Keratinocyte (primary cell): Measurements from ENCODE around the gene UGT1A6. TPM values are rescaled to one million over a fixed set of nuclear protein-coding genes. Genes with fewer than 3 reads are reported as not detected.
"Not testable (repeated sequence)": the region's sequence is repeated elsewhere in the genome, so short reads cannot be mapped to it uniquely, and the experiment has no call there.

Source experiments
- DNase-seq: peaks from one replicate; pipeline ENCODE4 v3.0.0-alpha.2; 2011; ENCODE audit warnings: low read depth, missing footprints, low spot score
- FAIRE-seq: peaks from 2 replicates; lab custom pipeline; 2011; peaks lifted over from hg19 to GRCh38; lab: Jason Lieb, UNC
- H2AFZ ChIP-seq: 2 replicates; pipeline ENCODE4 v1.6.0; 2012; ENCODE audit warnings: low read length, control low read depth, inconsistent platforms; ENCODE audit not compliant: control insufficient read depth
- H3K27ac ChIP-seq: 2 replicates; pipeline ENCODE4 v1.5.1; 2011; ENCODE audit warnings: low read length; ENCODE audit not compliant: control insufficient read depth, insufficient read depth
- H3K27me3 ChIP-seq: 3 replicates; pipeline ENCODE4 v1.6.0; 2011; ENCODE audit warnings: low read length; ENCODE audit not compliant: control insufficient read depth, insufficient read depth; ENCODE audit errors: extremely low read depth
- H3K36me3 ChIP-seq, 2 experiments: 2 replicates in 1 of 2; 3 replicates in 1 of 2; pipeline ENCODE4 v1.5.1; 2011; ENCODE audit warnings: low read length in 2 of 2, mild to moderate bottlenecking in 1 of 2; ENCODE audit not compliant: control insufficient read depth in 2 of 2, insufficient read depth in 2 of 2; ENCODE audit errors: extremely low read depth in 1 of 2
- H3K4me1 ChIP-seq: 3 replicates; pipeline ENCODE4 v1.5.1; 2011; ENCODE audit warnings: low read length; ENCODE audit not compliant: control insufficient read depth, insufficient read depth; ENCODE audit errors: extremely low read depth
- H3K4me2 ChIP-seq: 3 replicates; pipeline ENCODE4 v1.6.0; 2011; ENCODE audit warnings: low read depth, low read length; ENCODE audit not compliant: control insufficient read depth, insufficient read depth; ENCODE audit errors: extremely low read depth
- H3K4me3 ChIP-seq, 3 experiments: fragments of 200-600 bp in 1 of 3; sonication (generic) in 1 of 3; 2 replicates in 2 of 3; 3 replicates in 1 of 3; pipeline ENCODE4 v1.5.1; 2011 to 2016; ENCODE audit warnings: low read length in 3 of 3, mild to moderate bottlenecking in 3 of 3, control low read depth in 2 of 3, inconsistent platforms in 1 of 3, low read depth in 1 of 3, mixed read lengths in 1 of 3, mixed run types in 1 of 3, moderate library complexity in 1 of 3; ENCODE audit not compliant: control insufficient read depth in 2 of 3, insufficient read depth in 2 of 3; ENCODE audit errors: extremely low read depth in 1 of 3
- H3K79me2 ChIP-seq: 2 replicates; pipeline ENCODE4 v1.6.0; 2012; ENCODE audit warnings: low read length; ENCODE audit not compliant: control insufficient read depth, insufficient read depth
- H3K9ac ChIP-seq: 3 replicates; pipeline ENCODE4 v1.6.0; 2011; ENCODE audit warnings: low read length; ENCODE audit not compliant: control insufficient read depth, insufficient read depth; ENCODE audit errors: extremely low read depth
- H3K9me1 ChIP-seq: 3 replicates; pipeline ENCODE4 v1.6.0; 2011; ENCODE audit warnings: low read length; ENCODE audit not compliant: control insufficient read depth, insufficient read depth; ENCODE audit errors: extremely low read depth
- H3K9me3 ChIP-seq: 2 replicates; pipeline ENCODE4 v1.5.1; 2012; ENCODE audit warnings: low read depth, low read length; ENCODE audit not compliant: control insufficient read depth
- H4K20me1 ChIP-seq: 3 replicates; pipeline ENCODE4 v1.6.0; 2011; ENCODE audit warnings: low read length; ENCODE audit not compliant: control insufficient read depth, insufficient read depth; ENCODE audit errors: extremely low read depth
- EZH2 ChIP-seq: IDR thresholded peaks from one replicate; pipeline ENCODE4 v1.6.1; 2012; ENCODE audit warnings: inconsistent platforms, mild to moderate bottlenecking, low read length, moderate library complexity
- dilution Hi-C: fragments of 300-500 bp; cut with MboI; formaldehyde crosslinking; loops from one replicate; pipeline ENCODE4 v1.7.0; 2020; ENCODE audit warnings: low sequenced_read_pairs; ENCODE audit not compliant: extremely low pct_ligation_motif_present
- polyA plus RNA-seq, 5 experiments: library from polyadenylated mRNA; depleted of rRNA in 3 of 5; stranded (reverse) in 3 of 5; stranded (forward) in 1 of 5; unstranded in 1 of 5; fragments of >200 nt; gene quantifications; 1 replicate in 1 of 5; 2 replicates in 3 of 5; 3 replicates in 1 of 5; pipeline versions ENCODE4 v1.2.1 to v1.2.3, GENCODE V29; 2011 to 2012; ENCODE audit warnings: missing spikeins in 2 of 5, low read depth in 1 of 5, low replicate concordance in 1 of 5
- TF ChIP-seq, protein P1 (sequence below), 3 experiments: IDR thresholded peaks in 1 of 3; conservative IDR thresholded peaks in 1 of 3; optimal IDR thresholded peaks in 1 of 3; 2 replicates in 2 of 3; 3 replicates in 1 of 3; pipeline versions ENCODE3 to v1.5.1; 2011; ENCODE audit warnings: low read length in 3 of 3, mild to moderate bottlenecking in 3 of 3, moderate library complexity in 2 of 3, control low read depth in 1 of 3, inconsistent platforms in 1 of 3; ENCODE audit not compliant: insufficient read depth in 2 of 3; ENCODE audit errors: extremely low read depth in 1 of 3

Gene UGT1A6
- polyA plus RNA-seq, 1 donor (not counting 4 experiments of a cell fraction or from before 2014, with no cell fraction given) = 133 TPM

DNA sequence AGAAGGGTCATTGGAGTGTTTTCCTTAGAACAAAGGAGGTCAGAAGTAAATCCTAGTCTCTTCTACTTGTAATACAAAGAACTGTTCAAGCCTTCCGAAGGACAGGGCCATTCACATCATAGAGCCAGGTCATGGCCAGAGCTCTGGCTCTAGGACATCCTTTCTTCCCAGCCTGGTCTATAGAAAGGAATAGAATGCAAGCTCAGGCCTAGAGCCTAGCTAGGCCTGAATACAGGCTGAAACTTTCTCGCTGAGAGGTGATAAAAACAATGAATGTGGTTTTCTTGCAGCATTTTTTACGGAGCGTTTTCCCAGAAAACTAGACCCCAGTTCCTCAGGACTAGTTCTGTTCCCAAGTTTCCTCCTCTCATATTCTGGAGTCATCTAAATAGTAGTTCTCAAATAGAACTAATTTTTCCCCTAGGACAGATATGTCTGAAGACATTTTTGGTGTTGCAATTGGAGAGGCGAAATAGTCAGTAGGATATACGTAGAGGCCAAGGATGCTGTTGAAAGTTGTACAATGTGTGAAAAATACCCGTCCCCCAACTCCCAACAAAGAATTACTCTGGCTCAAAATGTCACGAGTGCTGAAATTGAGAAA lies 6.8 kb downstream of the UGT1A6 start:
- H3K9me1 ChIP-seq = no peaks in the 10 kb centered on the region
- H3K4me2 ChIP-seq = peak overlapping the region; percentile 57
- no peaks in the 10 kb centered on the region for H4K20me1 ChIP-seq
- dilution Hi-C loops = no loop called here
- H3K9me3 ChIP-seq = no peaks in the 10 kb centered on the region
- H3K79me2 ChIP-seq = peaks cover 66% of the 10 kb centered on the region
- no peak for DNase-seq
- H3K27me3 ChIP-seq = no peaks in the 10 kb centered on the region
- no peak overlapping the region for H2AFZ ChIP-seq
- TF ChIP-seq, protein P1, sequence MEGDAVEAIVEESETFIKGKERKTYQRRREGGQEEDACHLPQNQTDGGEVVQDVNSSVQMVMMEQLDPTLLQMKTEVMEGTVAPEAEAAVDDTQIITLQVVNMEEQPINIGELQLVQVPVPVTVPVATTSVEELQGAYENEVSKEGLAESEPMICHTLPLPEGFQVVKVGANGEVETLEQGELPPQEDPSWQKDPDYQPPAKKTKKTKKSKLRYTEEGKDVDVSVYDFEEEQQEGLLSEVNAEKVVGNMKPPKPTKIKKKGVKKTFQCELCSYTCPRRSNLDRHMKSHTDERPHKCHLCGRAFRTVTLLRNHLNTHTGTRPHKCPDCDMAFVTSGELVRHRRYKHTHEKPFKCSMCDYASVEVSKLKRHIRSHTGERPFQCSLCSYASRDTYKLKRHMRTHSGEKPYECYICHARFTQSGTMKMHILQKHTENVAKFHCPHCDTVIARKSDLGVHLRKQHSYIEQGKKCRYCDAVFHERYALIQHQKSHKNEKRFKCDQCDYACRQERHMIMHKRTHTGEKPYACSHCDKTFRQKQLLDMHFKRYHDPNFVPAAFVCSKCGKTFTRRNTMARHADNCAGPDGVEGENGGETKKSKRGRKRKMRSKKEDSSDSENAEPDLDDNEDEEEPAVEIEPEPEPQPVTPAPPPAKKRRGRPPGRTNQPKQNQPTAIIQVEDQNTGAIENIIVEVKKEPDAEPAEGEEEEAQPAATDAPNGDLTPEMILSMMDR (optimal IDR thresholded peaks at IDR 0.05 in 1 of 3, IDR thresholded peaks at IDR 0.05 in 1 of 3, conservative IDR thresholded peaks at IDR 0.05 in 1 of 3; ENCODE audit: extremely low read depth in 1 of 3, insufficient read depth in 2 of 3, low read length in 3 of 3) = no peak
- TF ChIP-seq EZH2 = no peak
- H3K4me1 ChIP-seq = peaks cover 22% of the 10 kb centered on the region
- peak overlapping the region; percentile 63 for H3K9ac ChIP-seq
- H3K27ac ChIP-seq = peak overlapping the region; percentile 80
- FAIRE-seq = no peak
- no peak overlapping the region for H3K4me3 ChIP-seq
- peaks cover 0 to 8% of the 10 kb centered on the region in 2 experiments for H3K36me3 ChIP-seq

DNA sequence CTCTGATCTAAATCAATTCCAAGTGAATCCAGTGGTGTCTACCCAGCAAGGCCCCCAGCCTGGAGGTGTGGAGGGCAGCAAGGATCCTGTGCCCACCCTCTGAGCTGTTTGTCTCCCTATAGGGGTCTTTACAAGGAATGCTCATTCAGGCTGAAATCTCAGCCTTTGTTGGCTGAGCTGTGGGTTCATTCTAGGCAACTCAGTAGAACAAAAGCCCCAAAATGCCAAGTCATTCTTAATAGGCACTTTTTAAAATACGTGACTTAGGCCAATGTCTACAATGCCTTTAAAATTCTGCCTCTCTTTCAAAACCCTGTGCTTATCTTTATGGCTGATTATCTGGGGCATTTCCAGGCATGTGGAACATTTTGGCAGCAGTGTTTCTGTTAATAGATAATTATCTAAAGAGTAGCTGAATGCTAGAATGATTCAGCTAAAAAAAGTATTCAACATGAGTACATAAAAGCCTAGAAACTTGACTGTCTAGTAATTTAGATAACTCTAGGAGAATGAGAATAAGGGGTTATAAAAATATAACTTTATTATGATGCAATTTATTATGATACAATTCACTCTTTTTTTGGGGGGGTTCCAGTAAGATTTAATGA lies 7.4 kb downstream of the UGT1A6 start:
- no peak for DNase-seq
- TF ChIP-seq, protein P1 (optimal IDR thresholded peaks at IDR 0.05 in 1 of 3, IDR thresholded peaks at IDR 0.05 in 1 of 3, conservative IDR thresholded peaks at IDR 0.05 in 1 of 3; ENCODE audit: extremely low read depth in 1 of 3, insufficient read depth in 2 of 3, low read length in 3 of 3) = no peak
- no peak for TF ChIP-seq EZH2
- Histone ChIP-seq H3K4me1 (peaks cover 17% of the 10 kb centered on the region), H3K27me3 (no peaks in the 10 kb centered on the region), H3K36me3 (peaks cover 0 to 8% of the 10 kb centered on the region in 2 experiments), H3K4me2 (peak overlapping the region; percentile 57), H3K27ac (peak overlapping the region; percentile 80), H4K20me1 (no peaks in the 10 kb centered on the region), H2AFZ (no peak overlapping the region), H3K9me1 (no peaks in the 10 kb centered on the region), H3K4me3 (no peak overlapping the region), H3K79me2 (peaks cover 62% of the 10 kb centered on the region), H3K9ac (peak overlapping the region; percentile 63), H3K9me3 (no peaks in the 10 kb centered on the region)
- dilution Hi-C loops = no loop called here
- FAIRE-seq = peak; percentile 41

DNA sequence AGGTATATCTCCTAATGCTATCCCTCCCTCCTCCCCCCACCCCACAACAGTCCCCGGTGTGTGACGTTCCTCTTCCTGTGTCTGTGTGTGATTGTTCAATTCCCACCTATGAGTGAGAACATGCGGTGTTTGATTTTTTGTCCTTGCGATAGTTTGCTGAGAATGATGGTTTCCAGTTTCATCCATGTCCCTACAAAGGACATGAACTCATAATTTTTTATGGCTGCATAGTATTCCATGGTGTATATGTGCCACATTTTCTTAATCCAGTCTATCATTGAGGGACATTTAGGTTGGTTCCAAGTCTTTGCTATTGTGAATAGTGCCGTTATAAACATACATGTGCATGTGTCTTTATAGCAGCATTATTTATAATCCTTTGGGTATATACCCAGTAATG lies 8.2 kb downstream of the UGT1A6 start:
- H3K27me3 ChIP-seq, H4K20me1 ChIP-seq, H3K9me1 ChIP-seq, dilution Hi-C loops, H3K4me3 ChIP-seq, H3K9ac ChIP-seq, FAIRE-seq, H2AFZ ChIP-seq, H3K9me3 ChIP-seq, H3K36me3 ChIP-seq, H3K4me2 ChIP-seq, H3K27ac ChIP-seq, DNase-seq: not testable (repeated sequence)
- peaks cover 22% of the 10 kb centered on the region for H3K4me1 ChIP-seq
- H3K79me2 ChIP-seq = peaks cover 55% of the 10 kb centered on the region
